Embryonic facial prominence (tissue), 1 donor: ENCODE data around the gene ADGRV1.

Experiments
- DNase-seq: peaks from one replicate; pipeline ENCODE4 v3.0.0-alpha.2; 2016; ENCODE audit errors: extremely low spot score

Gene ADGRV1

DNA sequence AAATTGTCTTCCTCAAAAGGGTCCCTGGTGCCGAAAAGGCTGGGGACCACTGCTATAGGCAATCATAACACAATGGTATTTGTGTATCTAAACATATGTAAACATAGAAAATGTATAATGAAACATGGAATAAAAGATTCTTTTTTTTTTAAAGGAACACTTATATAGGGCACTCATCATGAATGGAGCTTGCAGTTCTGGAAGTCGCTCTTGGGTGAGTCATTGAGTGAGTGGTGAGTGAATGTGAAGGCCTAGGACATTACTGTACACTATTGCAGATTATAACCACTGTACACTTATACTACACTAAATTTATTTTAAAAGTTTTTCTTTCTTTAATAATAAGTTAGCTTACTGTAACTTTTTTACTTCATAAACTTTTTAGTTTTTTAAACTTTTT is 648.1 kb downstream of the ADGRV1 start:
- no peak for DNase-seq

DNA sequence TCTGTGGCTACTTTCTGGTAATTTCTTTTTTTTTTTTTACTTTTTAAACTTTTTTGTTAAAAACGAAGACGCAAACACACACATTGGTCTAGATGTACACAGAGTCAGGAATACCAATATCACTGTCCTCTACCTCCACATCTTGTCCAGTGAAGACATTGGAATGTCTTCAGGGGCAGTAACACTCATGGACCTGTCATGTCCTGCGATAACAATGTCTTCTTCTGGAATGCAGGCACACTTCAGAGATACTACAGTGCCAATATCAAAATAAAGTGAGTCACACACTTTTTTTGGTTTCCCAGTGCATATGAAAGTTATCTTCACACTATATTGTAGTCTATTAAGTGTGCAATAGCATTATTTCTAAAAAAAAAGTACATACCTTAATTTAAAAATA is 648.7 kb downstream of the ADGRV1 start:
- DNase-seq, result no peak

DNA sequence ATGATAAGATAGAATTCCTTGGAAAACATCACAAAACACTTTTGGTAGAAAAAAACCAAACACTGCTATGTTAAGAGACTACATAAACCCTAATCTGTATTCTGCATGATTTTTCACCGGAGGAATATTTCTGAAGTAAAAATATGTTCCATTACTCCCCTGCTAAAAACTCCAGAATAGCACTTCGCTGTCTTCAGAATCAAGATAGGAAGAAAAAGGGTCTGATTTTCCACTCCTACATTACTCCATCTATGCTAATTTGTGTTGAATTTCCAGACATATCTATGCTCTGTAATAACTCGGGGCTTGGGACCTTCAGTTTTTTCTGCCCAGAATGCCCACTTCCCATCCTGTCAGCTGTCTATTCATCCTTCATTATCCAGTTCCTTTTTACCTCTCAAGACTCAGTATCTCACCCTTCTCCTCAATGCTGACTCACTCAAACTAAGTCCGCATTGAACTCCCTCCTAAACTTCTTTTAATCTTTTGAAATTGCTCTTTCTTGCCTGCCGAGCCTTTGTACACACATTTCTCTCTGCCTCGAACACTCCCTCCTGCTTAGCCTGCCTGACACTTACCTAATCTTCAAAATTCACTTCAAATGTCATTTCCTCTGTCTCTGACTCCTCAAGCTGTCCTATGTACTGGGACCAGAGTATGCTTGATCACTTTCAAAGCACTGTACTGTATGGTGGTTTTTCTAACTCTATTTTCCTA is 653.6 kb downstream of the ADGRV1 start:
- DNase-seq, result no peak

DNA sequence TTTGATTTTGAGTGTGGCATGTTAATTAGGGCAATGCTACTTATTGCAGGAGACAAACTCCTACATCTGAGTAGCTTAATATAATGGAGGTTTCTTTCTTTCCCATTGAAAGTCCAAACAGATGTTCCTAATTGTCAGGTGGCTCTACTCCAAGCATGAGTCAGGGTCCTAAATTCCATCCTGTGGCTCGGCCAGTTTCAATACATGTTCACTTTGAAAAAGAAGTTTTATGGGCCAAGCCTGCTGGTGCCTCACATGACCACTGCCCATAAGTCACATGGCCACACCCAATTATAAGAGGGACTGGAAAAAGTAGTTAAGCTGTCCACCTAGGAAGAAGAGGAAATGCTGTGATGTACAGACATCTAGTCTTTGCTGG is 654.1 kb downstream of the ADGRV1 start:
- peak; percentile 49 for DNase-seq
